Measurements from ENCODE around the gene SMARCA4. TPM values are rescaled to one million over a fixed set of nuclear protein-coding genes. Genes with fewer than 3 reads are reported as not detected.
"Not testable (repeated sequence)": the region's sequence is repeated elsewhere in the genome, so short reads cannot be mapped to it uniquely, and the experiment has no call there.

SMARCA4 gene
- total RNA-seq, 1 donor from 2014 or later: 238 TPM

- H3K9me3 Mint-ChIP-seq (ENCODE audit: unreplicated experiment): no peaks in the 10 kb centered on the region
- H3K4me3 Mint-ChIP-seq (ENCODE audit: unreplicated experiment): no peak overlapping the region
- peaks cover 8% of the 10 kb centered on the region for H3K27me3 Mint-ChIP-seq (ENCODE audit: unreplicated experiment)
- peaks cover 20% of the 10 kb centered on the region for H3K36me3 Mint-ChIP-seq (ENCODE audit: low read depth, unreplicated experiment)
- peaks cover 14% of the 10 kb centered on the region for H3K4me1 Mint-ChIP-seq (ENCODE audit: unreplicated experiment)
- H3K27ac Mint-ChIP-seq (ENCODE audit: unreplicated experiment): no peak overlapping the region
- no peak for DNase-seq (ENCODE audit: low spot score)
- no peak for TF ChIP-seq CTCF (IDR thresholded peaks at IDR 0.05; ENCODE audit: unreplicated experiment)
These were observed 109.3 kb downstream of the SMARCA4 start for GRCh38 chr19:11070123-11070522.

GRCh38 chr19:11073568-11073967, 112.7 kb downstream of the SMARCA4 start:
- Mint-ChIP-seq H3K27ac (ENCODE audit: unreplicated experiment) (no peak overlapping the region), H3K36me3 (ENCODE audit: low read depth, unreplicated experiment) (peaks cover 3% of the 10 kb centered on the region), H3K4me1 (ENCODE audit: unreplicated experiment) (peaks cover 14% of the 10 kb centered on the region), H3K9me3 (ENCODE audit: unreplicated experiment) (no peaks in the 10 kb centered on the region), H3K27me3 (ENCODE audit: unreplicated experiment) (peaks cover 8% of the 10 kb centered on the region), H3K4me3 (ENCODE audit: unreplicated experiment) (no peak overlapping the region)
- TF ChIP-seq CTCF (IDR thresholded peaks at IDR 0.05; ENCODE audit: unreplicated experiment): no peak
- DNase-seq (ENCODE audit: low spot score): no peak

- H3K27me3 Mint-ChIP-seq (ENCODE audit: unreplicated experiment); H3K36me3 Mint-ChIP-seq (ENCODE audit: low read depth, unreplicated experiment); DNase-seq (ENCODE audit: low spot score); H3K9me3 Mint-ChIP-seq (ENCODE audit: unreplicated experiment); H3K27ac Mint-ChIP-seq (ENCODE audit: unreplicated experiment); H3K4me3 Mint-ChIP-seq (ENCODE audit: unreplicated experiment): not testable (repeated sequence)
- peaks cover 18% of the 10 kb centered on the region for H3K4me1 Mint-ChIP-seq (ENCODE audit: unreplicated experiment)
These were observed 116.0 kb downstream of the SMARCA4 start for GRCh38 chr19:11076792-11077191.

- no peak for DNase-seq (ENCODE audit: low spot score)
- peaks cover 3% of the 10 kb centered on the region for H3K36me3 Mint-ChIP-seq (ENCODE audit: low read depth, unreplicated experiment)
- H3K9me3 Mint-ChIP-seq (ENCODE audit: unreplicated experiment): no peaks in the 10 kb centered on the region
- TF ChIP-seq CTCF (IDR thresholded peaks at IDR 0.05; ENCODE audit: unreplicated experiment): no peak
- H3K27ac Mint-ChIP-seq (ENCODE audit: unreplicated experiment): no peak overlapping the region
- H3K4me3 Mint-ChIP-seq (ENCODE audit: unreplicated experiment): no peak overlapping the region
- H3K27me3 Mint-ChIP-seq (ENCODE audit: unreplicated experiment): peaks cover 5% of the 10 kb centered on the region
- peaks cover 14% of the 10 kb centered on the region for H3K4me1 Mint-ChIP-seq (ENCODE audit: unreplicated experiment)
These were observed 118.1 kb downstream of the SMARCA4 start for GRCh38 chr19:11078893-11079292.

- H3K4me1 Mint-ChIP-seq (ENCODE audit: unreplicated experiment): peaks cover 4% of the 10 kb centered on the region
- no peak for DNase-seq (ENCODE audit: low spot score)
- TF ChIP-seq CTCF (IDR thresholded peaks at IDR 0.05; ENCODE audit: unreplicated experiment): no peak
- peaks cover 1% of the 10 kb centered on the region for H3K27me3 Mint-ChIP-seq (ENCODE audit: unreplicated experiment)
- no peaks in the 10 kb centered on the region for H3K9me3 Mint-ChIP-seq (ENCODE audit: unreplicated experiment)
- no peak overlapping the region for H3K4me3 Mint-ChIP-seq (ENCODE audit: unreplicated experiment)
- no peak overlapping the region for H3K27ac Mint-ChIP-seq (ENCODE audit: unreplicated experiment)
- H3K36me3 Mint-ChIP-seq (ENCODE audit: low read depth, unreplicated experiment): no peaks in the 10 kb centered on the region
These were observed 119.2 kb downstream of the SMARCA4 start for GRCh38 chr19:11079999-11080398.
